ENCODE measurements around the gene ALAS2.

DNA sequence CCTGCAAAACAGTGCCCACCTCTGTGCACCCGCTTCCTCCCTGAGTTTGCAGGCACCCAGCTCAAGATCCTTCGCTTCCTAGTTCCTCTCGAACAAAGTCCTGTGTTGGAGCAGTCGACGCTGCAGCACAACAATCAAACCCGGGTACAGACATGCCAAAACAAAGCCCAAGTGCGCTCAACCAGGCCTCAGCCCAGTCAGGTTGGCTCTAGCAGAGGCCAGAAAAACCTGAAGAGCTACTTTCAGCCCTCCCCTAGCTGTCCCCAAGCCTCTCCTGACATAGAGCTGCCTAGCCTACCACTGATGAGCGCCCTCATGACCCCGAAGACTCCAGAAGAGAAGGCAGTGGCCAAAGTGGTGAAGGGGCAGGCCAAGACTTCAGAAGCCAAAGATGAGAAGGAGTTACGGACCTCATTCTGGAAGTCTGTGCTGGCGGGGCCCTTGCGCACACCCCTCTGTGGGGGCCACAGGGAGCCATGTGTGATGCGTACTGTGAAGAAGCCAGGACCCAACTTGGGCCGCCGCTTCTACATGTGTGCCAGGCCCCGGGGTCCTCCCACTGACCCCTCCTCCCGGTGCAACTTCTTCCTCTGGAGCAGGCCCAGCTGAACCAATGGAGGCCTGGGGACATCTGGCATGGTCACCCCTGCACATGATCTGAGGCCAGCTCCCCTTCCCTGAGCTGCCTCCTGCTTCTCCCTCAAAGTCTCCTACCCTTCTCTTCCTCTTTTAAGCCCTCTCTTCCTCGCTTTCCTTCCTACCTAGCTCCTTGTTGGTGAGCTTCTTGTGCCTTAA, 23.8 kb downstream of the ALAS2 start:
- TF ChIP-seq, protein P1, sequence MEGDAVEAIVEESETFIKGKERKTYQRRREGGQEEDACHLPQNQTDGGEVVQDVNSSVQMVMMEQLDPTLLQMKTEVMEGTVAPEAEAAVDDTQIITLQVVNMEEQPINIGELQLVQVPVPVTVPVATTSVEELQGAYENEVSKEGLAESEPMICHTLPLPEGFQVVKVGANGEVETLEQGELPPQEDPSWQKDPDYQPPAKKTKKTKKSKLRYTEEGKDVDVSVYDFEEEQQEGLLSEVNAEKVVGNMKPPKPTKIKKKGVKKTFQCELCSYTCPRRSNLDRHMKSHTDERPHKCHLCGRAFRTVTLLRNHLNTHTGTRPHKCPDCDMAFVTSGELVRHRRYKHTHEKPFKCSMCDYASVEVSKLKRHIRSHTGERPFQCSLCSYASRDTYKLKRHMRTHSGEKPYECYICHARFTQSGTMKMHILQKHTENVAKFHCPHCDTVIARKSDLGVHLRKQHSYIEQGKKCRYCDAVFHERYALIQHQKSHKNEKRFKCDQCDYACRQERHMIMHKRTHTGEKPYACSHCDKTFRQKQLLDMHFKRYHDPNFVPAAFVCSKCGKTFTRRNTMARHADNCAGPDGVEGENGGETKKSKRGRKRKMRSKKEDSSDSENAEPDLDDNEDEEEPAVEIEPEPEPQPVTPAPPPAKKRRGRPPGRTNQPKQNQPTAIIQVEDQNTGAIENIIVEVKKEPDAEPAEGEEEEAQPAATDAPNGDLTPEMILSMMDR (IDR thresholded peaks at IDR 0.05), result no peak
- TF ChIP-seq POLR2A (IDR thresholded peaks at IDR 0.05) (no peak), EP300 (IDR thresholded peaks at IDR 0.05) (no peak)

Data from stomach (tissue), 4 donors.